ENCODE data around the gene GPATCH8.
"Not testable (repeated sequence)": the region's sequence is repeated elsewhere in the genome, so short reads cannot be mapped to it uniquely, and the experiment has no call there.

GPATCH8 gene

GRCh38 chr17:44523672-44523972 lies 20.4 kb upstream of the GPATCH8 start:
- DNase-seq, result no peak

DNA sequence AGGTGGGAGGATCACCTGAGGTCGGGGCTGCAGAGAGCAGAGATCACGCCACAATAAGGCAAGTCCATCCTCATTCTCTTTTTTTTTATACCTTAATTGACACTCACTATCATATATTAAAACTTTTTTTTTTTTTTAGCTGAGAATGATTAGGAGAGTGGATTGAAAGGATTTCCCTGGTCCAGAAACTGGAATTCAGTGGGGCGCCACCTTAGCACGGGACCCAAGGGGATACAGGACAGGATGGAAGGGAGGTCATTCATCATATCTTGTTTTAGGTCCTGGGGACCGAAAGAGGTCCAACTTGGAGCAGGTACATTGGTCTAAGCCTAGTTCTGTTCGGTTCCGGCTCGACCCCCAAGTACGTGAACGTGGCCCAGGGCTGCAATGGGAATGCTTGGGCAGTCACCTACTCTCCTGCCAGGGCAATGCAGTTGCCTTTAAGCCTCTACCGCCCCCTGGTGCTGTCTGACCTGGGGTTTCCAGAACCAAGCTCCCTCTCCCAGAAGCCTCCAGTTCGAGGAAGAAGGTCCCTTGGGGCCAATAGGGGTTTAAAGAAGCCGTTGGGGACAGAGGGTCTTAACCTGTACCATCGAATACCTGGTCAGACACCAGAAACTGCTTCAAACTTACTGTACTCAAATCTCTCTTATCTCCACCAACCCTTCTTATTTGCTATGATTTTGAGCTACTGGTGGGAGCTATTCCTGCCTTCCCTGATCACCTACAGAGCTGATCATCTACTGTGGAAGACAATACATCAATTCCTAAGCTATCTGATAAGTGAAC lies 19.9 kb upstream of the GPATCH8 start:
- peak; percentile 40 for DNase-seq

DNA sequence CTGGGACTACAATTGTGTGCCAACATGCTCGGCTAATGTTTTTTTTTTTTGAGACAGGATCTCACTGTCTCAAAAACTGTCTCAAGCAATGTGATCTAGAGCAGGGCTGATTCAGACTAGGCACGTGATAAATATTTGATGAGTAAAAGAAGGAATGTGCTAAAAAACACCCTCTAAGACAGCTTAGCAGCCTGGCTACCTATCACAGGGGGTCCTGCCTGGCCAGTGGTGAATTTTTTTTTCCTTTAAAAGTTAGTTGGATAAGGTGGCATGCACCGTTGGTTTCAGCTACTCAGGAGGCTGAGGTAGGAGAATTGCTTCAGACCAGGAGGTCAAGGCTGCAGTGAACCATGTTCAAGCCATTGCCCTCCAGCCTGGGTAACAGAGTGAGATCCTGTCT lies 14.8 kb upstream of the GPATCH8 start:
- no peak for DNase-seq

- not testable (repeated sequence) for DNase-seq
Observed at GRCh38 chr17:44511241-44512134, 8.3 kb upstream of the GPATCH8 start.

DNA sequence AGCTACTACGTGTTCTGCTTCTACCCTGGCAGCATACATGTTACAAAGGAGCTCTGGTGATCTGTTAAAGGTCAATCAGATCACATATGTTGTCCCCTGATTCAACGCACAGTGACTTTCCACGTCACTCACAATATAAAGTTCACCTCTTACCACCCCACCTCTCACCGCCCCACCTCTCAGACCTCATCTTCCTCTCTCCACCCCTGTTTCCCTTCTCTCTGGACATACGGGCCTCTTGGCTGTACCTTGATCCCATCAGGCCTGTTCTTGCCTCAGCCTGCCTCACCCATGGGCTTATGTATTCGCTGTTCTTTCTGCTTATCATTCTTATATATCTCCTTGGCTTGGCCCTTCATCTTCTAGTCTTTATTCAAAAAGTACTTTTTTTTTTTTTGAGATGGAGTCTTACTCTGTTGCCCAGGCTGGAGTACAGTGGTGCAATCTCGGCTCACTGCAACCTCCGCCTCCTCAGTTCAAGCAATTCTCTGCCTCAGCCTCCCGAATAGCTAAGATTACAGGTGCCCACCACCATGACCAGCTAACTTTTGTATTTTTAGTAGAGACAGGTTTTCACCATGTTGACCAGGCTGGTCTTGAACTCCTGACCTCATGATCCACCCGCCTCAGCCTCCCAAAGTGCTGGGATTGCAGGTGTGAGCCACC lies 3.9 kb upstream of the GPATCH8 start:
- DNase-seq, result not testable (repeated sequence)

GRCh38 chr17:44502598-44503146 lies 534 bp downstream of the GPATCH8 start:
- no peak for DNase-seq

DNA sequence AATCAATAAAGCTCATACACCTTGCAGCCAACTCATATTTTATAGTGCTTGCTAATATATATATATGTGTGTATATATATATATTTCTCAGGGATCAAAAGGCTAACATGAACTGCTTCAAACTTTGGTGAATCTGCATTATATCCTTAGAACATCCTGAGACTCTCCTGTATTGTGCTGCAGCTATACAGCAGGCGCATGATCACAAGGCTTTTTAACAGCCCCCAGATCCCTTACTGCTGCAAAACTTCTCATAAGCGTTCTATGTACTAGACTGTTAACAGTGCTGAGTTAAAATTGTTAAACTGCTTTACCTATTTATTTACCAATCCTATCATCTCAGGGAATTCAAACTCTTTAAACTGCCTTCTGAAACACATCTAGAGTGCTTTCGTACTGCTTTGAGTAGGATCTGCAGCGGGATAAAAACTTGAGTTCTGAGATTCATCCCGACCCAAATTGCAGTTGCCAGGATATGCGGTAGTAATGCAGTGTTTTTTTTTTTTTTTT lies 1.3 kb downstream of the GPATCH8 start:
- no peak for DNase-seq

DNA sequence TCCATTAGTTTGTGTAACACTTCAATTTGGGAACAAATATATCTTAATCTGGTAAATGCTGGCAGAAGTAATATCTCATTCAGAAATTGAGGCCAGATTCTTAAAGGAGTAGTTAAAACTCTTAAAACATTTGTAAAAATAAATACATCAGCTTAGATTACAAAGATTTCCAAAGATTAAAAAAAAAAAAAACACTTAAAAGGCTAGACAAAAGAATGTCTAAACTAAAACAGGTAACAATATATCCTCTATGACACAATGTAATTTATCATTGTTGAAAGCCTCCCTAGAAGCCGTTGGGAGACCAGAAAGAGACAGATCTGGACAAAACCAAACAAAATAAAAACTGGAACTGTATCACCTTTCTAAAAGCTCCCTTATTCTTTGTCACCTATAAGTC lies 3.5 kb downstream of the GPATCH8 start:
- DNase-seq, result no peak

DNA sequence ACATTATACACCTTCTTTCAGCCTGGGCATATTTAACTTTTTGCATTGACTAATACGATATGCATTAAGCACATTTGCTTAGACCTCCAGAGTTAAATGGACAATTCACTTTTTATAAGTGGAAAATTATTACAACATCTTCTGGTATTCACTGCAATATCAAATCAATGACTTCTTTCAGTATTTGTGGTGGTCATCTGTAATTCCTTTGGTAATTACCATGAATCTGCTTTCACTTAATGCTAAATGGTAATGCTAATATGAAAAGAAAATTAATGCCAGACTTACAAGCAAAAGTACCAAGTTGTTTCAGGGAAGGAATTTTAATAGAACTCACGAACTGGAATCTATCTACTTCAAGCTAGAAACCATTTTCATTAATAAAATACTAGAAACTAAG lies 6.4 kb downstream of the GPATCH8 start:
- DNase-seq, result no peak

GRCh38 chr17:44493339-44493738 lies 9.9 kb downstream of the GPATCH8 start:
- DNase-seq, result no peak

DNA sequence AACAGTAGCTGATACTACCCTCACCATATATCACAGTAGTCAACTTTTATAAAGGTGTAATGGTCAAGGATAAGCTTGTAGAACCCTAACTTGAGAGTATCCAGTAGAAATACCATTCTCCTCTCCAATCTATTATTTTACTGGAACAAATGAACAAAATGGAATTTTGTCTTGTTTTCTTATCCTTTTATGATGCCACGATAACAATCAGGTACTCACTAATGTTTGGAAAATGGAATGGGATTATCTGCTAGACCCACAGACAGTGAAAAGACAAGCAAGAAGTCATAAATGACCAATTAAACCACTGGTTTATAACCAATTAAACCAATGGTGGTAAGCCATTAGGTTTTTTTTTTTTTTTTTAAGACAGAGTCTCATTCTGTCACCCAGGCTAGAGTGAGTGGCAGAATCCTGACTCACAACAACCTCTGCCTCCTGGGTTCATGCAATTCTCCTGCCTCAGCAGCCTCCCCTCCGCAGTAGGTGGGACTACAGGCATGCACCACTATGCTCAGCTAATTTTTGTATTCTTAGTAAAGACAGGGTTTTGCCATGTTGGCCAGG lies 10.4 kb downstream of the GPATCH8 start:
- DNase-seq, result no peak

DNA sequence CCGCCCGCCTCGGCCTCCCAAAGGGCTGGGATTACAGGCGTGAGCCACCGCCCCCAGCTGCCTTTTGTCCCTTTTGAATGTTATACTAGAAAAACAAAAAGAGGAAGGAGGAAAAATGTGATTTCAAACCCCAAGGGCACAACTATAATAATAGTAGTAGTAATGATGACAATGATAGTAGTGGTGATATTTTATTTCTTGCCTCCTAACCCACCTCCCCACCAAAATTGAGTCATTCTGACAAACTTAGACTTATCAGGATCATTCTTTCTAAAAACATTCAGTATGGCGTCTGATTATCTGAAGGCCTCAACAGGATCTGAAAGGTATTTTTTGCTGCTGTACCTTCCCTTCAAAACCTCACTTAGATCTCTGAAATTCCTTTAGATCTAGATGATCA lies 13.6 kb downstream of the GPATCH8 start:
- no peak for DNase-seq

DNA sequence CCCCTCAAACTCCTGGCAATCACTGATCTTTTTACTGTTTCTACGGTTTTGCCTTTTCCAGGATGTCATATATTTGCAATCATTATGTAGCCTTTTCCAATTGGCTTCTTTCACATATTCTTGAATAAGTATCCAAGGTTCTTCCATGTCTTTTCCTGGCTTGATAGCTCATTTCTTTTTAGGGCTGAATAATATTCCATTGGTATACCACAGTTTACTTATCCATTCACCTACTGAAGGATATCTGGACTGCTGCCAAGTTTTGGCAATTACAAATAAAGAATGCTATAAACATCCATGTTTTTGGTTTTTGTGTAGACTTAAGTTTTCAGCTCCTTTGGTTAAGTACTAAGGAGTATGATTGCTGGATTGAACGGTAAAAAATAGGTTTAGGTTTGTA lies 16.0 kb downstream of the GPATCH8 start:
- DNase-seq, result no peak

DNA sequence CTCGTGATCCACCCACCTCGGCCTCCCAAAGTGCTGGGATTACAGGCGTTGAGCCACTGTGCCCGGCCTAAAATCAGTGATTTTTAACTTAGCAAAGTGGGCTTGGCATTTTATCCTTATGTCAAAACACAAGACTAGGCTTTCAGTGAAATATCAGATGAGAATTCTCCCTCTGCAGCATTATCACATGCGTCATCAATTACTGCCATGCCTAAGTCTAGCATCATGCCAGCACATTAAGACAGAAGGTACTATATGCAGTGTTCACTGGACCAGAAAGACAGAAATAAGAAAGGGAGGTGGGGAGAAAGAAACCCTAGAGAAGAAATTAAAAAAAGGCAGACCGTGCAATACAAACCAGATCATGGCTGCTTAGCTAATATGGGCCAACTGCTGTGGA lies 29.8 kb downstream of the GPATCH8 start:
- no peak for DNase-seq

- DNase-seq, result no peak
Observed at GRCh38 chr17:44469676-44470075, 33.5 kb downstream of the GPATCH8 start.

DNA sequence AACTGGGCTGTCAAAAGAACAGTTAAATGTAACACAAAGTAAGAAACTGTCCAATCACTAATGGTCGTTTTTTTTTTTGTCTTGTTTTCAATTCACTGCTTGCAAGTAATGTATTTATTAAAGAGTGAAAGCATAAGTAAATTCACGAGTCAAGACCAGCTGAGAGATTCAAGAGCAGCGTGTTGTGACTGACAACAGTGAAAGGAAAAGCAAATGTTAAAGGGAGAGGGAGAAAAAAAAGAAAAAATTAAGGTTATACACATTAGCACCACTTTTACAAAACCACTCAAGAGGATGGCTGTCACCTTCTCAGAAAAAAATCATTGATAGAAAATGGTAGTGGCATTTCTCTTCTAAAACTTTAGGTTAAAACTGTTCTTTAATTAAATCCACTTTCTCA lies 36.1 kb downstream of the GPATCH8 start:
- no peak for DNase-seq

DNA sequence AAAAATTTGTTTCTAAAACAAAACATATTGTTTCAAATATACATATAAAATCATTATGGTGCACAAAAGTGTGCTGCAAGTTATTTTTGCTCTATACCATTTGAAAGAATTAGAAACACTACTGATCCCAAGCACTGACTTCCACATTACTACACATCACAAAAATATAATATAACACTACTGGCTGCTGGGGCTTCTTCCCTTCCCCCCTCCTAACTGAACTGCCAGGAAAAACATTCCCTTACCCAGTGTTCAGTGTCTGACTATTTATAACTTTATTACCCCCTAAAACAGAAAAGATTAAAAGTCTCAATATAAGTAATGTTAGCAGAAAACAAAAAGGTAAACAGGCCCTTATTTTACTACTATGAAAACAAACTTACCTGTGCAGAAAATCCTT lies 36.9 kb downstream of the GPATCH8 start:
- no peak for DNase-seq

GRCh38 chr17:44465897-44466296 lies 37.3 kb downstream of the GPATCH8 start:
- no peak for DNase-seq

- DNase-seq, result no peak
Observed at GRCh38 chr17:44465276-44465675, 37.9 kb downstream of the GPATCH8 start.

- no peak for DNase-seq
Observed at GRCh38 chr17:44464037-44464436, 39.2 kb downstream of the GPATCH8 start.

GRCh38 chr17:44451832-44452231 lies 51.4 kb downstream of the GPATCH8 start:
- no peak for DNase-seq

DNA sequence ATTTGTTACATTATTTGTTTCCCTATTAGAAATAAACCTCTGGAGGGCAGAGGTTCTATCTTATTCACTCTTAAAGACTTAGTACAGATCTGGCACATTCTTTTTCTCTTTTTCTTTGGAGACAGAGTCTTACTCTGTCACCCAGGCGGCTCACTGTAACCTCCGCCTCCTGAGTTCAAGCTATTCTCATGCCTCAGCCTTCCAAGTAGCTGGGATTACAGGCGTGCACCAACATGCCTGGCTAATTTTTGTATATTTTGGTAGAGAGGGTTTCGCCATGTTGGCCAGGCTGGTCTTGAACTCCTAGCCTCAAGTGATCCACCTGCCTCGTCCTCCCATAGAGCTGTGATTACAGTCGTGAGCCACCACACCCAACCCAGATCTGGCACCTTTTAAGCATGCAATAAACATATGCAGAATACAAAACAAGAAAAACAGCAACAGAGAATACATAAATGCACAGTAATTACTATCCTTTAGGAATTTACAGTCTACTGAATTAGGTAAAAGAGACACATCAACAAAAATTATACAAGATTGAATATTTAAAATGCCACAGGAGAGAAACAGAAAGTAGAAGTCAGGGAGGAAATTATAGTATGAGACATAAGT lies 52.1 kb downstream of the GPATCH8 start:
- no peak for DNase-seq
